ENCODE data around the gene TMEM138. TPM values are rescaled to one million over a fixed set of nuclear protein-coding genes. Genes with fewer than 3 reads are reported as not detected.

Gene TMEM138
- total and polyA plus RNA-seq, 2 of the 13 experiments (the other 11 are each of a cell fraction or from before 2014, with no cell fraction given), result 43.5 to 61.0 TPM

DNA sequence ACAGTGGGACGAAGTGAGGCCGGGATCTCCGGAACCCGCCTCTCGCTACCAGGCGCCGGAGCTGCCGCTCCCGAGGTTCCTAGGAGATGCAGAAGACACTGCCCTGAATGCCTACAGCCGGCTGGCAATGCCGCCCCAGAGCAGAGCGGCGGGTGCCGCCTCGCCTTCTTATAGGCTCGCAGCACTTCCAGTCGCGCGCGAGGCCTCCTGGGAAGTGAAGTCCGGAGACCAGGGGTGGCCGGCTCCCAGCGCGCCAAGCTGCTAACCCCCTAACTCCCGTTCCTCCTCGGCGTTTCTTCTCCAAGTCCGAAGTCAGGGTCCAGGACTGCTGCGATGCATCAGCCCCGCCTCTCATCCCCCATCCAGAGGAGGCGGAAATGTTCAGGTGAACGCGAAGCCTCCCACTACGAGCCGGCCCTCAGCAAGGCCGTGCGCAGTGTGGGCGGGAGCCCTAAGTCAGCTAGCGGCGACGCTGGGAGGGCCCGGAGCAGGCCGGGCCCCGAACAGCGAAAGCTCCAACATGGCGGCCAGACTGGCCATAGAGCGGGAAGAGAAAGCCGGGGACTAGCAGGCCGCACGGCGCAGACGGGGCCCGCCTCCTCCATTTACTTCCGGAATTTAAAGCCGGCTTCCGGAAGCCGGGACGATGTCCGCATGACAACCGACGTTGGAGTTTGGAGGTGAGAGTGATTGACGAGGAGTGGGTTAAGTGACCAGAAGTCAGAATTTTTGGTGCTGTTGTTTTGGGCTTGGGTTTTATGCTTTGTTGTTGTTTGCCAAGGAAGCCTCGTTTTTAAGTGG is at the start of gene TMEM138, which contains the start of gene CYB561A3 (continued):
- TF ChIP-seq ATF6 (CRISPR knock-in tag; conservative IDR thresholded peaks at IDR 0.05), result no peak
- no peak for TF ChIP-seq ZNF75D (CRISPR knock-in tag; IDR thresholded peaks at IDR 0.05; ENCODE audit: borderline replicate concordance)
- TF ChIP-seq MBNL3 (CRISPR knock-in tag; conservative IDR thresholded peaks at IDR 0.05), result no peak
- 0 out of 2 replicates have a peak, but pooled peaks have one; percentile 70 for TF ChIP-seq ZBTB7A (CRISPR knock-in tag; IDR thresholded peaks at IDR 0.05)
- 0 out of 2 replicates have a peak, but pooled peaks have one; percentile 69 for TF ChIP-seq SNAI1 (CRISPR knock-in tag; IDR thresholded peaks at IDR 0.05; ENCODE audit: borderline replicate concordance)
- no peak for TF ChIP-seq GRHL1 (CRISPR knock-in tag; conservative IDR thresholded peaks at IDR 0.05)
- no peak for TF ChIP-seq EZH2 (conservative IDR thresholded peaks at IDR 0.05; ENCODE audit: low read depth, low read length)
- no peak for TF ChIP-seq DMTF1 (CRISPR knock-in tag; IDR thresholded peaks at IDR 0.05)
- TF ChIP-seq ISX (CRISPR knock-in tag; conservative IDR thresholded peaks at IDR 0.05), result no peak; the same call in 1 of the 2 replicates
- TF ChIP-seq AKAP8 (CRISPR knock-in tag; IDR thresholded peaks at IDR 0.05), result peak; percentile 51; the same call in 1 of the 2 replicates
- no peak for TF ChIP-seq AKNA (CRISPR knock-in tag; IDR thresholded peaks at IDR 0.05; ENCODE audit: borderline replicate concordance)
- TF ChIP-seq, protein P1, sequence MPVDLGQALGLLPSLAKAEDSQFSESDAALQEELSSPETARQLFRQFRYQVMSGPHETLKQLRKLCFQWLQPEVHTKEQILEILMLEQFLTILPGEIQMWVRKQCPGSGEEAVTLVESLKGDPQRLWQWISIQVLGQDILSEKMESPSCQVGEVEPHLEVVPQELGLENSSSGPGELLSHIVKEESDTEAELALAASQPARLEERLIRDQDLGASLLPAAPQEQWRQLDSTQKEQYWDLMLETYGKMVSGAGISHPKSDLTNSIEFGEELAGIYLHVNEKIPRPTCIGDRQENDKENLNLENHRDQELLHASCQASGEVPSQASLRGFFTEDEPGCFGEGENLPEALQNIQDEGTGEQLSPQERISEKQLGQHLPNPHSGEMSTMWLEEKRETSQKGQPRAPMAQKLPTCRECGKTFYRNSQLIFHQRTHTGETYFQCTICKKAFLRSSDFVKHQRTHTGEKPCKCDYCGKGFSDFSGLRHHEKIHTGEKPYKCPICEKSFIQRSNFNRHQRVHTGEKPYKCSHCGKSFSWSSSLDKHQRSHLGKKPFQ (CRISPR knock-in tag; IDR thresholded peaks at IDR 0.05; ENCODE audit: insufficient replicate concordance), result no peak
- no peak for TF ChIP-seq ZNF567 (CRISPR knock-in tag; IDR thresholded peaks at IDR 0.05; ENCODE audit: borderline replicate concordance)
- TF ChIP-seq ZSCAN21 (CRISPR knock-in tag; IDR thresholded peaks at IDR 0.05; ENCODE audit: borderline replicate concordance), result peak; percentile 67
